Measurements from ENCODE around the gene CXCL14.
A peak's percentile ranks its signal among the peaks of the same experiment; 100 is the strongest.

CXCL14 gene, protein sequence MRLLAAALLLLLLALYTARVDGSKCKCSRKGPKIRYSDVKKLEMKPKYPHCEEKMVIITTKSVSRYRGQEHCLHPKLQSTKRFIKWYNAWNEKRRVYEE

DNA sequence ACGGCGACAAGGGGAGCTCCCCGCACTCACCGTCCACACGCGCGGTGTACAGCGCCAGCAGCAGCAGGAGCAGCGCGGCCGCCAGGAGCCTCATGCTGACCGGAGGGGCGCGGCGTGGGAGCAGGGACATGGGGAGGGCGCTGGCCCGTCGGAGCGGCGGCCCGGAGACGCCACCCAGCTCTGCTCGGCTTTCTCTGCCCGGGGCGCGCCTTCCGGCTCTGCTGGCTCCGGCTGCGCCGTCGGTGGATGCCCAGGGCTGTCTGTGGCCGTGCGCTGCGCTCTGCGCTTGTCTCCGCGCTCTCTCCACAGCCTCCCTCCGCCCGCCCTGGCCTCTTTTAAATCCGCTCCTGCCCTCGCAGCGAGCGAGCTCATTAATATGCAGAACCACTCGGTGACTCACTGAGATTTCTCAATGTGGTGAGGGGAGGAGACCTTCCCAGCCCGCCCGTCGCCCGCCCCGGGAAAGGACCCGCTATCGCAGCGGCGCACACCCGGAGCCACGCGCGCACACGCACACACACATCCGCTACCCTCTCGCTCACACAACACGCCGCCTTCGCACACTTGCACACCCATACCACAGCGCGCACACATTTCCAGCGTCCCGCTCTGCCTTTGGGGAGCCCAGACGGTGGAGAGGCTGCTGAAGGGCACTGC lies at the start of gene CXCL14:
Gene CXCL14, minus strand, starts transcription at position 307 of the 657 bp plus-strand sequence. Its CDS starts 213 bp downstream, at position 94.
- DNase-seq (ENCODE audit: low read depth), result peak; percentile 80
- Histone ChIP-seq H3K36me3 (ENCODE audit: control insufficient read depth, insufficient read depth, low read length, severe bottlenecking) (no peaks in the 10 kb centered on the region), H3K4me3 (ENCODE audit: low read length) (peak within 1 kb of the TSS; percentile 69), H3K4me1 (ENCODE audit: control insufficient read depth, insufficient read depth, low read length) (peaks cover 19% of the 10 kb centered on the region), H3K27me3 (replicated peaks; ENCODE audit: control insufficient read depth, insufficient read depth, low read length) (peaks cover 33% of the 10 kb centered on the region), H3K9ac (ENCODE audit: low read length) (no peak within 1 kb of the TSS), H3K9me3 (ENCODE audit: control insufficient read depth, low read length) (peaks cover 9% of the 10 kb centered on the region)

DNA sequence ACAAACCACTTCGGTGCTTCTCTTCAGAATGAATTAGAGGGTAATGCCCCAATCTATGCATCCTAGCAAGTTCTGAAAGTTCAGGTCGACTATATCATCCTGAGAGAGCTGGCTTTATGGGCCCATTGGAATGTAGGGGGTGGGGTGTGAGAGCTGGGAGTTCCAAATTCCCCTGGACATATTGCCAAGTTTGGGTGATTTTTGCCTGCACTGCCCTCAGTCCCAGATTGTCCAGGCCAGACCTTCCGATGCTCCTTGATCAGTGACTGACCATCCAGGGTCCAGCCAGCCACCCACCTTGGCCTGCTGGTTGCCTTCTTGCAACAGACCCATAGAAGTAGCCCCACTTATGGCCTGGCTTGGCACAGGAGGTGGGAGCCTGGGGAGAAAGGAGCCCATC lies 47.8 kb upstream of the CXCL14 start:
- no peaks in the 10 kb centered on the region for H3K36me3 ChIP-seq (ENCODE audit: control insufficient read depth, insufficient read depth, low read length, severe bottlenecking)
- H3K4me1 ChIP-seq (ENCODE audit: control insufficient read depth, insufficient read depth, low read length), result no peaks in the 10 kb centered on the region
- no peak overlapping the region for H3K9ac ChIP-seq (ENCODE audit: low read length)
- DNase-seq (ENCODE audit: low read depth), result no peak
- H3K27me3 ChIP-seq (replicated peaks; ENCODE audit: control insufficient read depth, insufficient read depth, low read length), result peaks cover 45% of the 10 kb centered on the region
- no peak overlapping the region for H3K4me3 ChIP-seq (ENCODE audit: low read length)
- H3K9me3 ChIP-seq (ENCODE audit: control insufficient read depth, low read length), result no peaks in the 10 kb centered on the region

DNA sequence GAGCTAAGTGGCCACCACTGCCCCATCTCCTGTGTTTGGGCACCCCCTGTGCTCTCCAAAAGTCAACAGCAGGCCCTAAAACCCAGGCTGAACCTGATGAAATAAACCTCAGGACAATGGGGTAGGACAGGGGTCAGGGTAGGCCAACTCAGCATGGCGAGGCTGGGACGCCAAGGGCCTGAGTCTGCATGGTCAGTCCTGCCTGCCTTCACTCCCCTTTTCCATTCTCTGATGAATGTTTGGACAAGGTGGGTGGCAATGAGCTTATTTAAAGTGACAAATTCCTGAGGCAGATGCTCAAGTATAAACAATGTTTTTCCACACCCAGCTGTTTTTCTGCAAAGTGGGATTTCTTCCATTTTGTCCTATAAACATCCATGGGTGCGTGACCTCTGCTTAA lies 47.2 kb upstream of the CXCL14 start:
- Histone ChIP-seq H3K27me3 (replicated peaks; ENCODE audit: control insufficient read depth, insufficient read depth, low read length) (peaks cover 45% of the 10 kb centered on the region), H3K9ac (ENCODE audit: low read length) (no peak overlapping the region), H3K4me1 (ENCODE audit: control insufficient read depth, insufficient read depth, low read length) (no peaks in the 10 kb centered on the region), H3K36me3 (ENCODE audit: control insufficient read depth, insufficient read depth, low read length, severe bottlenecking) (no peaks in the 10 kb centered on the region), H3K9me3 (ENCODE audit: control insufficient read depth, low read length) (no peaks in the 10 kb centered on the region), H3K4me3 (ENCODE audit: low read length) (no peak overlapping the region)
- DNase-seq (ENCODE audit: low read depth), result no peak

DNA sequence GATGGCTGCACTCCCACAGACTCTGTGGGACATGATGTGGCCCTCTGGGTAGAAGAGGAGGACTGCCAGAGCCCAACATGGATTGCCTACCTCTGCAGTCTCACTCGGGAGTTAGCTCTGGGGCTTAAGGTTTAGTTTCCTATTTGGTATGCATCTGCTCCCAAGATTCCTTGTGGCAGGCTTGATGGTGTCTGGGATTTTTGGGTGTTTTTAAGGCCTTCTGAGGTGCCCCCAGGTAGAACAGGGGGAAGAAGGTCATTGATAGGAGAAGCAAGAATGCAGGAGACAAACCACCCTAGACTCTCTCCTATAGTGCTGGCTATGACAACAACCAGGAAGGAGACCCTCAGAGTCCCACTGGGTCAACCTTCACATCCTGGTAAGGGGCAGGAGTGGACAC lies 46.7 kb upstream of the CXCL14 start:
- no peaks in the 10 kb centered on the region for H3K9me3 ChIP-seq (ENCODE audit: control insufficient read depth, low read length)
- H3K4me1 ChIP-seq (ENCODE audit: control insufficient read depth, insufficient read depth, low read length), result no peaks in the 10 kb centered on the region
- H3K36me3 ChIP-seq (ENCODE audit: control insufficient read depth, insufficient read depth, low read length, severe bottlenecking), result no peaks in the 10 kb centered on the region
- DNase-seq (ENCODE audit: low read depth), result no peak
- H3K27me3 ChIP-seq (replicated peaks; ENCODE audit: control insufficient read depth, insufficient read depth, low read length), result peaks cover 49% of the 10 kb centered on the region
- H3K9ac ChIP-seq (ENCODE audit: low read length), result no peak overlapping the region
- no peak overlapping the region for H3K4me3 ChIP-seq (ENCODE audit: low read length)

DNA sequence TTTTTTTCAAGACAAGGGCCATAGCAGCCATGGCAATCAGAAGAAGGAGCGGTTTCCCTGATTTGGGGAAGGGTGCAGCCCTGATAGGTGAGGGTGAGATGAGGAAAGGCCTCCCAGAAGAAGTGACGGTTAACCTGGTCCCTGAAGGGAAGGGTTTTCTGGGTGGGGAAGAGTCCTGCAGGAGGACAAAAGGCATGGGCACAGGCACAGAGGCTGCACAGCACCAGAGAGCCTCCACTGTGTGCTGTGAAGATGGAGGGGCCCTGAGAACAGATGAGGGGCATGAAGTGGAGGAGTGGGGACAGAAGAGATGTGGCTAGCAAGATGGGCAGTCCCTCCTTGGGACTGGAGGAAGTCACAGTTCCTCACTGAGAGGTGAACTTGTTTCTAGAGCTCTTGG lies 46.3 kb upstream of the CXCL14 start:
- Histone ChIP-seq H3K27me3 (replicated peaks; ENCODE audit: control insufficient read depth, insufficient read depth, low read length) (peaks cover 46% of the 10 kb centered on the region), H3K36me3 (ENCODE audit: control insufficient read depth, insufficient read depth, low read length, severe bottlenecking) (no peaks in the 10 kb centered on the region), H3K9ac (ENCODE audit: low read length) (no peak overlapping the region), H3K9me3 (ENCODE audit: control insufficient read depth, low read length) (no peaks in the 10 kb centered on the region), H3K4me3 (ENCODE audit: low read length) (no peak overlapping the region), H3K4me1 (ENCODE audit: control insufficient read depth, insufficient read depth, low read length) (no peaks in the 10 kb centered on the region)
- no peak for DNase-seq (ENCODE audit: low read depth)

DNA sequence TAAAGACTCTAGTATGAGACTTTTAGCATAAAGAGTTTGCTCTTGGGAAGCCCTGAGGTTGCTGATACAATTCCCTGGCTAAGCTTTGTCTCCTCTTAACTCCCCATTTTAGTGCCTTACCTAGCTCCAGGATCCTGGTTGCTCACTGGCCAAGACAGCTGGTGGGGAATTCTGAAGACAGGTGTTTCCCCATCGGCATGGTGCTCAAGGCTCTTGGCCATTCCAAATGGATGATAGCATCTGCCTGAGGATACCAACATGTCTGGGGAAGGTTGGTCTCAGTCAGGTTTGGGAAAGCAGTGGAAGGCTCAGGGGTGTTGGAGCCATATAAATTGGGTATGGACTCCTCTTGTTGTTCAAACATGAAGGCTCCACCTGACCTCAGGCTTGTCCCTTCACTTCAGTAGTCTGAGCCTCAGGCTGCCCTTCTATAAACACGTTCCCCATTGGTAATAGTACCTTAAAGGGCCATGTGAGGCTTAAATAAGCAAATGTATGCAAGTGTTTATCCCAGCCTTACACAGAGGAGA lies 44.5 kb upstream of the CXCL14 start:
- DNase-seq (ENCODE audit: low read depth), result no peak

DNA sequence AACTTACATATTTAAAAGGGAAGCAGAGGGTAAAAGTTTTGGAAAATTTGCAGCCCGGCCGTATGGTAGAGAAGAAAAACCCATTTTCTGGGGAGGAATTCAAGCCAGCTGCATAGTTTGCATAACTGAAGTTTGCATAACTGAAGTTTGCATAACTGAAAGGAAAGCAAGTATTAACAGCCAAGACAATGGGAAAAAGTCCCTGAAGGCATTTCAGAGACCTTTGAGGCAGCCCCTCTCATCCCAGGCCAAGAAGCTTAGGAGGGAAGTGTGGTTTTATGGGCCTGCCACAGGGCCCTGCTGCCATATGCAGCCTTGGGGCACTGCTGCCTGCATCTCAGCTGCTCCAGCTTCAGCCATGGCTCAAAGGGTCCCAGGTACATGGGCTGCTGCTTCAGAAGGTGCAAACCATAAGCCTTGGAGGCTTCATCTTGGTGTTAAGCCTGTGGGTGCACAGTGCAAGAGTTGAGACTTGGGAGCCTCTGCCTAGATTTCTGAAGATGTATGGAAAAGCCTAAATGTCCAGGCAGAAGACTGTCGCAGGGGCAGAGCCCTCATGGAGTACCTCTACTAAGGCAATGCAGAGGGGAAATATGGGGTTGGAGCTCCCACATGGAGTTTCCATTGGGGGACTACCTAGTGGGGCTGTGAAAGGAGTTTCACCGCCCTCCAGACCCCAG lies 36.9 kb upstream of the CXCL14 start:
- peaks cover 8% of the 10 kb centered on the region for H3K4me1 ChIP-seq (ENCODE audit: control insufficient read depth, insufficient read depth, low read length)
- H3K9me3 ChIP-seq (ENCODE audit: control insufficient read depth, low read length), result peaks cover 24% of the 10 kb centered on the region
- H3K27me3 ChIP-seq (replicated peaks; ENCODE audit: control insufficient read depth, insufficient read depth, low read length), result peaks cover 10% of the 10 kb centered on the region
- DNase-seq (ENCODE audit: low read depth), result peak; percentile 25
- no peaks in the 10 kb centered on the region for H3K36me3 ChIP-seq (ENCODE audit: control insufficient read depth, insufficient read depth, low read length, severe bottlenecking)
- H3K9ac ChIP-seq (ENCODE audit: low read length), result no peak overlapping the region
- no peak overlapping the region for H3K4me3 ChIP-seq (ENCODE audit: low read length)

More for the DNA sequence above, 44.5 kb upstream of the CXCL14 start:
- peaks cover 31% of the 10 kb centered on the region for H3K27me3 ChIP-seq (replicated peaks; ENCODE audit: control insufficient read depth, insufficient read depth, low read length)
- no peak overlapping the region for H3K9ac ChIP-seq (ENCODE audit: low read length)
- H3K4me3 ChIP-seq (ENCODE audit: low read length), result no peak overlapping the region
- H3K9me3 ChIP-seq (ENCODE audit: control insufficient read depth, low read length), result peaks cover 8% of the 10 kb centered on the region
- H3K4me1 ChIP-seq (ENCODE audit: control insufficient read depth, insufficient read depth, low read length), result no peaks in the 10 kb centered on the region
- no peaks in the 10 kb centered on the region for H3K36me3 ChIP-seq (ENCODE audit: control insufficient read depth, insufficient read depth, low read length, severe bottlenecking)

DNA sequence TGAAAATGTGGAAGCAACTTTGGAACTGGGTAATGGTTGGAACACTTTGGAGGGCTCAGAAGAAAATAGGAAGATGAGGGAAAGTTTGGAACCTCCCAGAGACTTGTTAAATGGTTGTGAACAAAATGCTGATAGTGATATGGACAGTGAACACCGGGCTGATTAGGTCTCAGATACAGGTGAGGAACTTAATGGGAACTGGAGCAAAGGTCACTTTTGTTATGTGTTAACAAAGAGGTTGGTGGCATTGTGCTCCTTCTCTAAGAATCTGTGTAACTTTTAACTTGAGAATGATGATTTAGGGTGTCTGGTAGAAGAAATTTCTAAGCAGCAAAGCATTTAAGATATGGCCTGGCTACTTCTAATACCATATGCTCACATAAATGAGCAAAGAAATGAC lies 36.4 kb upstream of the CXCL14 start:
- H3K4me3 ChIP-seq (ENCODE audit: low read length), result no peak overlapping the region
- no peak for DNase-seq (ENCODE audit: low read depth)
- H3K9ac ChIP-seq (ENCODE audit: low read length), result no peak overlapping the region
- H3K4me1 ChIP-seq (ENCODE audit: control insufficient read depth, insufficient read depth, low read length), result peaks cover 8% of the 10 kb centered on the region
- peaks cover 24% of the 10 kb centered on the region for H3K9me3 ChIP-seq (ENCODE audit: control insufficient read depth, low read length)
- peaks cover 8% of the 10 kb centered on the region for H3K27me3 ChIP-seq (replicated peaks; ENCODE audit: control insufficient read depth, insufficient read depth, low read length)
- no peaks in the 10 kb centered on the region for H3K36me3 ChIP-seq (ENCODE audit: control insufficient read depth, insufficient read depth, low read length, severe bottlenecking)

DNA sequence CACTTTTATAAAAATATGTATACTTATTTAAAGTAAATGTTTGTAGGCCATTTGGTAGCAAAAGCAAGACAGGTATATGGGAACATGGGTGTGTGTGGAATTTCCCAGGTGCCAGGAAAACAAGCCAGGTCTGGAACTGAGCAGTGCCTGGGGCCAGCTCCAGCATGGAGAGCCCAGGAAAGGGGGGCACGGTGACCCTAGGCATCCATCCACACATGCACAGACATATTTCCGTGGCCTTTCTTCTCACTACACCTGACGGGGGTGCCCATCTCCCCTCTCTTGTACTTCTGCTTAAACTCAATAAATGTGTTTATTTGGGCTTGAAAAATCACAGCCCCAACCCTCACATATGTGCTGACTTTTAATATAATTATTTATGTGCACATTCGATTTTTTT lies 31.2 kb upstream of the CXCL14 start:
- Histone ChIP-seq H3K9me3 (ENCODE audit: control insufficient read depth, low read length) (no peaks in the 10 kb centered on the region), H3K36me3 (ENCODE audit: control insufficient read depth, insufficient read depth, low read length, severe bottlenecking) (no peaks in the 10 kb centered on the region), H3K27me3 (replicated peaks; ENCODE audit: control insufficient read depth, insufficient read depth, low read length) (peaks cover 36% of the 10 kb centered on the region), H3K4me3 (ENCODE audit: low read length) (no peak overlapping the region), H3K4me1 (ENCODE audit: control insufficient read depth, insufficient read depth, low read length) (peaks cover under 1% of the 10 kb centered on the region), H3K9ac (ENCODE audit: low read length) (no peak overlapping the region)
- no peak for DNase-seq (ENCODE audit: low read depth)

DNA sequence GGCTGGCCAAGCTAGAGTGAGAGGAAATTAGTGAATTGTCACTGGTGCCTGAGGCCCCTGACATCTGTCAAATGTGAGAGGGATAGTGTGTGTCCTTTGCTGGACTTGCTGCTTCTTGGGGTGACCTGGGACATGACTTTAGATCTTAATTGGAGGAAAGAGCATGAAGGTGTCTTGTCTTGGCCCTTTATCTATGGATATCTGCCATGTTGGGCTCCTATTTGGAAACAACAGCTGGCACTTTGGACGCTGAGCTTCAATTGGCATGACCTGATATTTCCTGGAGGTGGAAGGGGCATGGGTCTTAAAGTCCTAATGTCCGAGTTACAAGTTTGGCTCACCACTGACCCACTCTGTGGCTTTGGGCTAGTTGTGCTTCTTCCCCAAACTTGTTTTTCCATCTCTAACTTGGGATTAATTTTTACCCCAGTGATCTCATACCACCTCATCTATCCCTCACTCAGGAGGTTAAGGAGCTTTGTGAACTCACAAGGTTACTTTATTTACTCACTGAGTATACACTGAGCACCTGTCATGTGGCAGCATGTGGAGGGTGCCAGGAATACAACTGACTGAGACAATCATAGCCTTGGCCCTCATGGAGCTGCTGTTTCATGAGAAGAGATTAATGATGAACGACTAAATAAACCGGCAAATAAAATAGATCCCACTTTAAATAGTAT lies 30.1 kb upstream of the CXCL14 start:
- no peak overlapping the region for H3K9ac ChIP-seq (ENCODE audit: low read length)
- H3K9me3 ChIP-seq (ENCODE audit: control insufficient read depth, low read length), result no peaks in the 10 kb centered on the region
- H3K4me1 ChIP-seq (ENCODE audit: control insufficient read depth, insufficient read depth, low read length), result no peaks in the 10 kb centered on the region
- DNase-seq (ENCODE audit: low read depth), result no peak
- no peaks in the 10 kb centered on the region for H3K36me3 ChIP-seq (ENCODE audit: control insufficient read depth, insufficient read depth, low read length, severe bottlenecking)
- no peak overlapping the region for H3K4me3 ChIP-seq (ENCODE audit: low read length)
- peaks cover 31% of the 10 kb centered on the region for H3K27me3 ChIP-seq (replicated peaks; ENCODE audit: control insufficient read depth, insufficient read depth, low read length)

DNA sequence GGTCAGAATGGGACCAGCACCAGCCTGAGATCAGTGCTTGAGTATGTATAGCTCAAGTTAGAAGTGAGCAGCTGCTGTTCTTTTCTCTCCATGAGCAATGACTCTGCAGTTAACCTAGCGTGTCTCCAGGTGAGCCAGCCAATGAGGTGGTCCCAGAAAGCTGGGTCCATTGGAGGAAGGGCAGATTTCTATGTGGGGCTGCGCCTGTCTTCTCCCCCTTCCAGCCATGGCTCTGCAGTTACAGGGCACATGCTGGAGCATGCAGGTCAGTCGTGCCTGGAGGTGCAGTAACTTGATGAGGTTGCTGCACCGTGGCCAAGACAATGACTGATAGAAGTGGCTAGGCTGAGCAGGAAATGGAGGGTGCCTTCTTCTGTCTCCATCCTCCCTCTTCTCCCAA lies 29.6 kb upstream of the CXCL14 start:
- Histone ChIP-seq H3K36me3 (ENCODE audit: control insufficient read depth, insufficient read depth, low read length, severe bottlenecking) (no peaks in the 10 kb centered on the region), H3K4me1 (ENCODE audit: control insufficient read depth, insufficient read depth, low read length) (no peaks in the 10 kb centered on the region), H3K9ac (ENCODE audit: low read length) (no peak overlapping the region), H3K4me3 (ENCODE audit: low read length) (no peak overlapping the region), H3K9me3 (ENCODE audit: control insufficient read depth, low read length) (no peaks in the 10 kb centered on the region), H3K27me3 (replicated peaks; ENCODE audit: control insufficient read depth, insufficient read depth, low read length) (peaks cover 36% of the 10 kb centered on the region)
- no peak for DNase-seq (ENCODE audit: low read depth)
